HG03175 (cell line): Measurements from ENCODE around the gene HBM.
"Not testable (repeated sequence)": the region's sequence is repeated elsewhere in the genome, so short reads cannot be mapped to it uniquely, and the experiment has no call there.

ENCODE experiments used
- ATAC-seq: cut with Tn5 transposase; IDR thresholded peaks from one replicate; pipeline ENCODE4 v1.9.1; 2021; ENCODE audit warnings: mild to moderate bottlenecking, moderate library complexity; ENCODE audit not compliant: unreplicated experiment

Gene HBM

DNA sequence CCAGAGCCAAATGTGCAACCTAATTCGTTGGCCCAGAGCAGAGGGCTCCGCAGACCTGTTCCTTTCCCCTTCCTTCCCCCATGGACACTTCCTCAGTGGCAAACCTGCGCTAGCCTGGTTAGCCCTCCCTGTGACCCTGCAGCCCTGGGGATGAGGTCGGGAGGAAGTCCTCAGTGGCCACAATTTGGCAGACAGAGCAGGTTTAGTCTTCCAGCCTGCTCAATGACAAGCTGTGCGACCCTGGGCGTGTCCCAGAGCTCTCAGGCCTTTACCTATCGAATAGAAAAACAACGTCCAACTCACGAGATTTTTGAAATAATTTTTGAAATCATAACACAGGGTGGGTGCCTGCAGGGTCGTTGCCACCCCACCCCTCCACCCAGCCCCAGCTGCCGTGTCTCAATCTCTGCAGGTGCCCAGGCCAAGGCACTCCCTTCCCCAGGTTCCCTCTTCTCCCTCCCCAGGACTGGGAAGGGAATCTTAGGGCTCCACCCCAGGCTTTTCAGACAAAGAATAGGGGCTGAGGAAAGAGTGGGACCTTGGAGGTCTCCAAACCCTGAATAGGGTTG is 1.4 kb downstream of the HBM start:
- ATAC-seq, result no peak

DNA sequence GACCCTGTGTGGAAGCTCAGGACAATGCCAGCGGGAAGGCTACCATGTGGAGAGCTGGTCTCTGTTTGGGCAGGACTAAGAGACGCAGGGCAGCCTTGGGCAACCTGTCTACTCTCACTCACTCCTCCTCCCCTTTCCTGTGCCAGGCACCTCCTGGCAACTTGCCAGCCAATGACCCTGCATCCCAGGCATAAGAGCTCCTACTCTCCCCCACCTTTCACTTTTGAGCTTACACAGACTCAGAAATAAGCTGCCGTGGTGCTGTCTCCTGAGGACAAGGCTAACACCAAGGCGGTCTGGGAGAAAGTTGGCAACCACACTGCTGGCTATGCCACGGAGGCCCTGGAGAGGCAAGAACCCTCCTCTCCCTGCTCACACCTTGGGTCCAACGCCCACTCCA is 2.6 kb downstream of the HBM start:
- no peak for ATAC-seq

DNA sequence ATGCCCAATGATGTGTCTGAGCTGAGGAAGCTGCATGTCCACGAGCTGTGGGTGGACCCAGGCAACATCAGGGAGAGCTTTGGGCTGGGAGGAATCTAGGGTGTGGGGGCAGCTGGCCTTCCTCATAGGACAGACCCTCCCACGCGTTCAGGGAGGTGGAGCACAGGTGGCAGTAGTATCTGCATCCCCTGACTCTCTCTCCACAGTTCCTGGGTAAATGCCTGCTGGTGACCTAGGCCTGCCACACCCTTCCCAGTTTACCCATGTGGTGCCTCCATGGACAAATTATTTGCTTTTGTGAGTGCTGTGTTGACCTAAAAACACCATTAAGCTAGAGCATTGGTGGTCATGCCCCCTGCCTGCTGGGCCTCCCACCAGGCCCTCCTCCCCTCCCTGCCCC is 3.2 kb downstream of the HBM start:
- ATAC-seq, result no peak

DNA sequence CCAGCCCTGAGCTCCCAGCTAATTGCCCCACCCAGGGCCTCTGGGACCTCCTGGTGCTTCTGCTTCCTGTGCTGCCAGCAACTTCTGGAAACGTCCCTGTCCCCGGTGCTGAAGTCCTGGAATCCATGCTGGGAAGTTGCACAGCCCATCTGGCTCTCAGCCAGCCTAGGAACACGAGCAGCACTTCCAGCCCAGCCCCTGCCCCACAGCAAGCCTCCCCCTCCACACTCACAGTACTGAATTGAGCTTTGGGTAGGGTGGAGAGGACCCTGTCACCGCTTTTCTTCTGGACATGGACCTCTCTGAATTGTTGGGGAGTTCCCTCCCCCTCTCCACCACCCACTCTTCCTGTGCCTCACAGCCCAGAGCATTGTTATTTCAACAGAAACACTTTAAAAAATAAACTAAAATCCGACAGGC is 4.3 kb downstream of the HBM start:
- ATAC-seq, result not testable (repeated sequence)

DNA sequence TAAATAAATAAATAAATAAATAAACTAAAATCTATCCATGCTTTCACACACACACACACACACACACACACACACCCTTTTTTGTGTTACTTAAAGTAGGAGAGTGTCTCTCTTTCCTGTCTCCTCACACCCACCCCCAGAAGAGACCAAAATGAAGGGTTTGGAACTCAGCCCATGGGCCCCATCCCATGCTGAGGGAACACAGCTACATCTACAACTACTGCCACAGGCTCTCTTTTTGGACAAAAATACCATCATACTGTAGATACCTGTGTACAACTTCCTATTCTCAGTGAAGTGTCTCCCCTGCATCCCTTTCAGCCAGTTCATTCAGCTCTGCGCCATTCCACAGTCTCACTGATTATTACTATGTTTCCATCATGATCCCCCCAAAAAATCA is 5.0 kb downstream of the HBM start:
- ATAC-seq, result no peak

DNA sequence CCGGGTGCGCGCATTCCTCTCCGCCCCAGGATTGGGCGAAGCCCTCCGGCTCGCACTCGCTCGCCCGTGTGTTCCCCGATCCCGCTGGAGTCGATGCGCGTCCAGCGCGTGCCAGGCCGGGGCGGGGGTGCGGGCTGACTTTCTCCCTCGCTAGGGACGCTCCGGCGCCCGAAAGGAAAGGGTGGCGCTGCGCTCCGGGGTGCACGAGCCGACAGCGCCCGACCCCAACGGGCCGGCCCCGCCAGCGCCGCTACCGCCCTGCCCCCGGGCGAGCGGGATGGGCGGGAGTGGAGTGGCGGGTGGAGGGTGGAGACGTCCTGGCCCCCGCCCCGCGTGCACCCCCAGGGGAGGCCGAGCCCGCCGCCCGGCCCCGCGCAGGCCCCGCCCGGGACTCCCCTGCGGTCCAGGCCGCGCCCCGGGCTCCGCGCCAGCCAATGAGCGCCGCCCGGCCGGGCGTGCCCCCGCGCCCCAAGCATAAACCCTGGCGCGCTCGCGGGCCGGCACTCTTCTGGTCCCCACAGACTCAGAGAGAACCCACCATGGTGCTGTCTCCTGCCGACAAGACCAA is 6.7 kb downstream of the HBM start, which contains the start of gene HBA2:
TSS of gene HBA2 (plus strand) at position 503 of the 568 bp plus-strand sequence. CDS start at position 540, 37 bp downstream.
- ATAC-seq, result not testable (repeated sequence)

DNA sequence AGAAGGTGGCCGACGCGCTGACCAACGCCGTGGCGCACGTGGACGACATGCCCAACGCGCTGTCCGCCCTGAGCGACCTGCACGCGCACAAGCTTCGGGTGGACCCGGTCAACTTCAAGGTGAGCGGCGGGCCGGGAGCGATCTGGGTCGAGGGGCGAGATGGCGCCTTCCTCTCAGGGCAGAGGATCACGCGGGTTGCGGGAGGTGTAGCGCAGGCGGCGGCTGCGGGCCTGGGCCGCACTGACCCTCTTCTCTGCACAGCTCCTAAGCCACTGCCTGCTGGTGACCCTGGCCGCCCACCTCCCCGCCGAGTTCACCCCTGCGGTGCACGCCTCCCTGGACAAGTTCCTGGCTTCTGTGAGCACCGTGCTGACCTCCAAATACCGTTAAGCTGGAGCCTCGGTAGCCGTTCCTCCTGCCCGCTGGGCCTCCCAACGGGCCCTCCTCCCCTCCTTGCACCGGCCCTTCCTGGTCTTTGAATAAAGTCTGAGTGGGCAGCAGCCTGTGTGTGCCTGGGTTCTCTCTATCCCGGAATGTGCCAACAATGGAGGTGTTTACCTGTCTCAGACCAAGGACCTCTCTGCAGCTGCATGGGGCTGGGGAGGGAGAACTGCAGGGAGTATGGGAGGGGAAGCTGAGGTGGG is 7.6 kb downstream of the HBM start:
- not testable (repeated sequence) for ATAC-seq

DNA sequence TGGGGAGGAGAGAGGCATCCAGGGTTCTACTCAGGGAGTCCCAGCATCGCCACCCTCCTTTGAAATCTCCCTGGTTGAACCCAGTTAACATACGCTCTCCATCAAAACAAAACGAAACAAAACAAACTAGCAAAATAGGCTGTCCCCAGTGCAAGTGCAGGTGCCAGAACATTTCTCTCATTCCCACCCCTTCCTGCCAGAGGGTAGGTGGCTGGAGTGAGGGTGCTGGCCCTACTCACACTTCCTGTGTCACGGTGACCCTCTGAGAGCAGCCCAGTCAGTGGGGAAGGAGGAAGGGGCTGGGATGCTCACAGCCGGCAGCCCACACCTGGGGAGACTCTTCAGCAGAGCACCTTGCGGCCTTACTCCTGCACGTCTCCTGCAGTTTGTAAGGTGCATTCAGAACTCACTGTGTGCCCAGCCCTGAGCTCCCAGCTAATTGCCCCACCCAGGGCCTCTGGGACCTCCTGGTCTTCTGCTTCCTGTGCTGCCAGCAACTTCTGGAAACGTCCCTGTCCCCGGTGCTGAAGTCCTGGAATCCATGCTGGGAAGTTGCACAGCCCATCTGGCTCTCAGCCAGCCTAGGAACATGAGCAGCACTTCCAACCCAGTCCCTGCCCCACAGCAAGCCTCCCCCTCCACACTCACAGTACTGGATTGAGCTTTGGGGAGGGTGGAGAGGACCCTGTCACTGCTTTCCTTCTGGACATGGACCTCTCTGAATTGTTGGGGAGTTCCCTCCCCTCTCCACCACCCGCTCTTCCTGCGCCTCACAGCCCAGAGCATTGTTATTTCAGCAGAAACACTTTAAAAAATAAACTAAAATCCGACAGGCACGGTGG is 8.4 kb downstream of the HBM start:
- not testable (repeated sequence) for ATAC-seq

DNA sequence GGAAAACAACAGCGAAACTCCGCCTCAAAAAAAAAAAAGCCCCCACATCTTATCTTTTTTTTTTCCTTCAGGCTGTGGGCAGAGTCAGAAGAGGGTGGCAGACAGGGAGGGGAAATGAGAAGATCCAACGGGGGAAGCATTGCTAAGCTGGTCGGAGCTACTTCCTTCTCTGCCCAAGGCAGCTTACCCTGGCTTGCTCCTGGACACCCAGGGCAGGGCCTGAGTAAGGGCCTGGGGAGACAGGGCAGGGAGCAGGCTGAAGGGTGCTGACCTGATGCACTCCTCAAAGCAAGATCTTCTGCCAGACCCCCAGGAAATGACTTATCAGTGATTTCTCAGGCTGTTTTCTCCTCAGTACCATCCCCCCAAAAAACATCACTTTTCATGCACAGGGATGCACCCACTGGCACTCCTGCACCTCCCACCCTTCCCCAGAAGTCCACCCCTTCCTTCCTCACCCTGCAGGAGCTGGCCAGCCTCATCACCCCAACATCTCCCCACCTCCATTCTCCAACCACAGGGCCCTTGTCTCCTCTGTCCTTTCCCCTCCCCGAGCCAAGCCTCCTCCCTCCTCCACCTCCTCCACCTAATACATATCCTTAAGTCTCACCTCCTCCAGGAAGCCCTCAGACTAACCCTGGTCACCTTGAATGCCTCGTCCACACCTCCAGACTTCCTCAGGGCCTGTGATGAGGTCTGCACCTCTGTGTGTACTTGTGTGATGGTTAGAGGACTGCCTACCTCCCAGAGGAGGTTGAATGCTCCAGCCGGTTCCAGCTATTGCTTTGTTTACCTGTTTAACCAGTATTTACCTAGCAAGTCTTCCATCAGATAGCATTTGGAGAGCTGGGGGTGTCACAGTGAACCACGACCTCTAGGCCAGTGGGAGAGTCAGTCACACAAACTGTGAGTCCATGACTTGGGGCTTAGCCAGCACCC is 9.5 kb downstream of the HBM start:
- no peak for ATAC-seq

DNA sequence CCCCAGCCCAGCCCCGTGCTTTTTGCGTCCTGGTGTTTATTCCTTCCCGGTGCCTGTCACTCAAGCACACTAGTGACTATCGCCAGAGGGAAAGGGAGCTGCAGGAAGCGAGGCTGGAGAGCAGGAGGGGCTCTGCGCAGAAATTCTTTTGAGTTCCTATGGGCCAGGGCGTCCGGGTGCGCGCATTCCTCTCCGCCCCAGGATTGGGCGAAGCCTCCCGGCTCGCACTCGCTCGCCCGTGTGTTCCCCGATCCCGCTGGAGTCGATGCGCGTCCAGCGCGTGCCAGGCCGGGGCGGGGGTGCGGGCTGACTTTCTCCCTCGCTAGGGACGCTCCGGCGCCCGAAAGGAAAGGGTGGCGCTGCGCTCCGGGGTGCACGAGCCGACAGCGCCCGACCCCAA is 10.2 kb downstream of the HBM start:
- not testable (repeated sequence) for ATAC-seq

DNA sequence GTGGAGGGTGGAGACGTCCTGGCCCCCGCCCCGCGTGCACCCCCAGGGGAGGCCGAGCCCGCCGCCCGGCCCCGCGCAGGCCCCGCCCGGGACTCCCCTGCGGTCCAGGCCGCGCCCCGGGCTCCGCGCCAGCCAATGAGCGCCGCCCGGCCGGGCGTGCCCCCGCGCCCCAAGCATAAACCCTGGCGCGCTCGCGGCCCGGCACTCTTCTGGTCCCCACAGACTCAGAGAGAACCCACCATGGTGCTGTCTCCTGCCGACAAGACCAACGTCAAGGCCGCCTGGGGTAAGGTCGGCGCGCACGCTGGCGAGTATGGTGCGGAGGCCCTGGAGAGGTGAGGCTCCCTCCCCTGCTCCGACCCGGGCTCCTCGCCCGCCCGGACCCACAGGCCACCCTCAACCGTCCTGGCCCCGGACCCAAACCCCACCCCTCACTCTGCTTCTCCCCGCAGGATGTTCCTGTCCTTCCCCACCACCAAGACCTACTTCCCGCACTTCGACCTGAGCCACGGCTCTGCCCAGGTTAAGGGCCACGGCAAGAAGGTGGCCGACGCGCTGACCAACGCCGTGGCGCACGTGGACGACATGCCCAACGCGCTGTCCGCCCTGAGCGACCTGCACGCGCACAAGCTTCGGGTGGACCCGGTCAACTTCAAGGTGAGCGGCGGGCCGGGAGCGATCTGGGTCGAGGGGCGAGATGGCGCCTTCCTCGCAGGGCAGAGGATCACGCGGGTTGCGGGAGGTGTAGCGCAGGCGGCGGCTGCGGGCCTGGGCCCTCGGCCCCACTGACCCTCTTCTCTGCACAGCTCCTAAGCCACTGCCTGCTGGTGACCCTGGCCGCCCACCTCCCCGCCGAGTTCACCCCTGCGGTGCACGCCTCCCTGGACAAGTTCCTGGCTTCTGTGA is 11.0 kb downstream of the HBM start, which contains the start of gene HBA1:
TSS of gene HBA1 (plus strand) at position 204 of the 906 bp plus-strand sequence. CDS start at position 241, 37 bp downstream.
- not testable (repeated sequence) for ATAC-seq

DNA sequence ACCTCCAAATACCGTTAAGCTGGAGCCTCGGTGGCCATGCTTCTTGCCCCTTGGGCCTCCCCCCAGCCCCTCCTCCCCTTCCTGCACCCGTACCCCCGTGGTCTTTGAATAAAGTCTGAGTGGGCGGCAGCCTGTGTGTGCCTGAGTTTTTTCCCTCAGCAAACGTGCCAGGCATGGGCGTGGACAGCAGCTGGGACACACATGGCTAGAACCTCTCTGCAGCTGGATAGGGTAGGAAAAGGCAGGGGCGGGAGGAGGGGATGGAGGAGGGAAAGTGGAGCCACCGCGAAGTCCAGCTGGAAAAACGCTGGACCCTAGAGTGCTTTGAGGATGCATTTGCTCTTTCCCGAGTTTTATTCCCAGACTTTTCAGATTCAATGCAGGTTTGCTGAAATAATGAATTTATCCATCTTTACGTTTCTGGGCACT is 11.6 kb downstream of the HBM start:
- no peak for ATAC-seq

DNA sequence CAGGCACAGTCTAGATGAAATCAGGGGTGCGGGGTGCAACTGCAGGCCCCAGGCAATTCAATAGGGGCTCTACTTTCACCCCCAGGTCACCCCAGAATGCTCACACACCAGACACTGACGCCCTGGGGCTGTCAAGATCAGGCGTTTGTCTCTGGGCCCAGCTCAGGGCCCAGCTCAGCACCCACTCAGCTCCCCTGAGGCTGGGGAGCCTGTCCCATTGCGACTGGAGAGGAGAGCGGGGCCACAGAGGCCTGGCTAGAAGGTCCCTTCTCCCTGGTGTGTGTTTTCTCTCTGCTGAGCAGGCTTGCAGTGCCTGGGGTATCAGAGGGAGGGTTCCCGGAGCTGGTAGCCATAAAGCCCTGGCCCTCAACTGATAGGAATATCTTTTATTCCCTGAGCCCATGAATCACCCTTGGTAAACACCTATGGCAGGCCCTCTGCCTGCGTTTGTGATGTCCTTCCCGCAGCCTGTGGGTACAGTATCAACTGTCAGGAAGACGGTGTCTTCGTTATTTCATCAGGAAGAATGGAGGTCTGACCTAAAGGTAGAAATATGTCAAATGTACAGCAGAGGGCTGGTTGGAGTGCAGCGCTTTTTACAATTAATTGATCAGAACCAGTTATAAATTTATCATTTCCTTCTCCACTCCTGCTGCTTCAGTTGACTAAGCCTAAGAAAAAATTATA is 12.3 kb downstream of the HBM start:
- ATAC-seq, result no peak

DNA sequence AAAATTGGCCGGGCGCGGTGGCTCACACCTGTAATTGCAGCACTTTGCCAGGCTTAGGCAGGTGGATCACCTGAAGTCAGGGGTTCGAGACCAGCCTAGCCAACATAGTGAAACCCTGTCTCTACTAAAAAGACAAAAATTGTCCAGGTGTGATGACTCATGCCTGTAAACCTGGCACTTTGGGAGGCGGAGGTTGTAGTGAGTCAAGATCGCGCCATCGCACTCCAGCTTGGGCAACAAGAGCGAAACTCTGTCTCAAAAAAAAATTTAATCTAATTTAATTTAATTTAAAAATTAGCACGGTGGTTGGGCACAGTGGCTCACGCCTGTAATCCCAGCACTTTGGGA is 12.9 kb downstream of the HBM start:
- ATAC-seq, result no peak

DNA sequence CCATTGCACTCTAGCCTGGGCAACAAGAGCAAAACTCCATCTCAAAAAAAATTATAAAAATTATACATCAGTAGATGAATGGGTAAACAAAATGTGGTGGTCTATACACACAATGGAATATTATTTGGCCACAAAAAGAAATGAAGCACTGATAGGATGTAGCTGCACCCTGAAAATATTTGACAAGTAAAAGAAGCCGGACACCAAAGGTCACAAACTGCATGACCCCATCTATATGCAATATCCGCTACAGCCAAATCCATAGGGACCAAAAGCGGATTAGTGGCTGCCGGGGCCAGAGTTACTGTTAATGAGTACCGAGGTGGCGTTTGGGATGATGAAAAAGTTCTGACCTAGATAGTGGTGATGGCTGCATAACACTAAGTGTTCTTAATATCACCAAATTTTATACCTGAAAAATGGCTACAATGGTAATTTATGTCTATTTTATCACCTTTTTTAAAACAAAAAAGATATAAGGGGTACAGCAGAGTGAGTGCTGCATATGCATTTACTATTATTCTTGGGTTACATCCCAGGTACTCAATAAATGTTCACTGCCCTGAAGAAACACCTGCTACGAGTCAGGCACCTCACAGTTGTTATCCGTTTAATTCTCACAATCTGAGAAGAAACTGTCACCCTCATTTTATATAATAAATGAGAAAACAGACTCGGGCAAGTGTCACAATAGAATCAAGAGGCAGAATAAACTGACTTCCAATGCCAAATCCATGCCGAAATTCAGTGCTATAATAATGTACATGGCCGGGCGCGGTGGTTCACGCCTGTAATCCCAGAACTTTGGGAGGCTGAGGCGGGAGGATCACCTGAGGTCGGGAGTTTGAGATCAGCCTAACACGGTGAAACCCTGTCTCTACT is 13.7 kb downstream of the HBM start:
- ATAC-seq, result no peak

DNA sequence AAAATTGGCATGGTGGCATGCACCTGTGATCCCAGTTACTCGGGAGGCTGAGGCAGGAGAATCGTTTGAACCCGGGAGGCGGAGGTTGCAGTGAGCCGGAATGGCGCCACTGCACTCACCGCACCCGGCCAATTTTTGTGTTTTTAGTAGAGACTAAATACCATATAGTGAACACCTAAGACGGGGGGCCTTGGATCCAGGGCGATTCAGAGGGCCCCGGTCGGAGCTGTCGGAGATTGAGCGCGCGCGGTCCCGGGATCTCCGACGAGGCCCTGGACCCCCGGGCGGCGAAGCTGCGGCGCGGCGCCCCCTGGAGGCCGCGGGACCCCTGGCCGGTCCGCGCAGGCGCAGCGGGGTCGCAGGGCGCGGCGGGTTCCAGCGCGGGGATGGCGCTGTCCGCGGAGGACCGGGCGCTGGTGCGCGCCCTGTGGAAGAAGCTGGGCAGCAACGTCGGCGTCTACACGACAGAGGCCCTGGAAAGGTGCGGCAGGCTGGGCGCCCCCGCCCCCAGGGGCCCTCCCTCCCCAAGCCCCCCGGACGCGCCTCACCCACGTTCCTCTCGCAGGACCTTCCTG is 14.4 kb downstream of the HBM start, which contains the start of gene HBQ1:
TSS of gene HBQ1 (plus strand) at position 359 of the 575 bp plus-strand sequence. CDS start at position 387, 28 bp downstream.
- no peak for ATAC-seq
